Right renal cortex interstitium (tissue), 3 donors: ENCODE data around the gene KLHDC9. TPM values are rescaled to one million over a fixed set of nuclear protein-coding genes. Genes with fewer than 3 reads are reported as not detected.
"Not testable (repeated sequence)": the region's sequence is repeated elsewhere in the genome, so short reads cannot be mapped to it uniquely, and the experiment has no call there.

ENCODE experiments used
- DNase-seq, 3 donors: peaks; one replicate each; pipeline ENCODE4 v3.0.0-alpha.2; 2013; ENCODE audit warnings: low read depth in 3 of 3, low spot score in 2 of 3
- polyA plus RNA-seq, 3 donors: library from polyadenylated mRNA; unstranded; fragments of 120-200 nt; gene quantifications; one replicate each; pipeline ENCODE4 v1.2.1, GENCODE V29; 2013; ENCODE audit not compliant: insufficient read length in 3 of 3

The KLHDC9 gene
- polyA plus RNA-seq, 3 donors: 16.4 to 18.7 (median 17.6) TPM

DNA sequence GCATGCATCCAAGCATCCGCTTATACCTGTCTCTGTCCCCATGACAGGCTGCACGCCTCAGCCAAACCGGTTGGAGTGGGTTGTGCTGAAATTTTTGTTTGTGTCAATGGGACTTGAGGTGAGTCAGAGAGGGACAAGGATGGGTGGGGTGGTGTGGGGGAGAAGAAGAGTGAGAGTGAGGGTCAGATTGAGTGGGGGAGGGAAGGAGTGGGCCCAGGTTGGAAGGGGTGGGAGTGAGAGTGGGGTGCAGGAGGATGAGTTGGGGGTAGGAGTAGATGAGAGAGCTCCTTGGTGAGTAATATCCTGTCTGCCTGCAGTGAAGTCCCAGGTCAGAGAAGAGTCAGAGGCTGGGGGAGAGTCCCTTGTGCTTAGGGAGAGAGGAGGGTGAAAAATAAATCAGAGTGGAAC lies 5.5 kb upstream of the KLHDC9 start:
- DNase-seq: no peak

DNA sequence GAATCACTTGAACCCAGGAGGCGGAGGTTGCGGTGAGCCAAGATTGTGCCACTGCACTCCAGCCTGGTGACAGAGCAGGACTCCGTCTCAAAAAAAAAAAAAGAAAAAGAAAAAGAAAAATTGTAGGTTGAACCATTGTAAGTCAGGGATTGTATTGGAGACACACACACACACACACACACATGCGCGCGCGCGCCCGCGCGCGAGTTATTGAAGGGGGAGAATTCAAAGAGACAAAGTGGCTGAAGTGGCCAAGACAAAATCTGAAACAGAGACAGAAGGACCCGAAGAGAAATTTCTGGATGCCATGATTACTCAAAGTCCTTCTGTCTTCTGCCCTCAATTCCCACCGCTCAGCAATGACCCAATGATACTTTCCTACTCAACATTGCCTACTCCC lies 3.7 kb upstream of the KLHDC9 start:
- DNase-seq: no peak

DNA sequence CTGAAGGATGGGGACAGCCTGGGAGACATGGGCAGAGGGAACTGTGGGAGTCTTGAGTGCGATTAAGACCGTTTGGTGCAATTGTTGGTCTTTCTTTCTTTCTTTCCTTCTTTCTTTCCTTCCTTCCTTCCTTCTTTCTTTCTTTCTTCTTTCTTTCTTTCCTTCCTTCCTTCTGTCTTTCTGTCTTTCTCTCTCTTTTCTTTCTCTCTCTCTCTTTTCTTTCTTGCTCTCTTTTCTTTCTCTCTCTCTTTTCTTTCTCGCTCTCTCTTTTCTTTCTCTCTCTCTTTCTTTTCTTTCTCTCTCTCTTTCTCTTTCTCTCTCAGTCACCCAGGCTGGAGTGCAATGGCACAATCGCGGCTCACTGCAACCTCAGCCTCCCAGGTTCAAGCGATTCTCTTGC lies 2.9 kb upstream of the KLHDC9 start:
- DNase-seq: no peak

DNA sequence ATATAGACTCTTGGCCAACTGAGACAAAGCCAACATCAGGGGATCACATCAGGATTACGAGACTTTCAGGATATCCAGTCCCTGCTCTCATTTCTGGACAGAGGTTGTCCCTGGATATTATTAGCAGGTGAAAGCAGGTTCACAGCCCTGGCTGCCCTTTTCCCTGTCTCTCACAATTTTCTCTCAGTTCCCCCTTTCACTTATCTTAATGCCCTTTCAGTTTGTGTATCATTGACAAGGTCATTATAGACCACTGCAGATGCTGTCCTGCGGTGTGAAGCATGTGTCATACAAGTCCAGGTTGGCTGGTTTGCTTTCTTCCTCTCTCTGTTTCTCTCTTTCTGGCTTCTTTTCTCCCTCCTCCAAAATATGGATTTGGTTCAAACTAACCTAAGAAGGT lies 2.1 kb upstream of the KLHDC9 start:
- DNase-seq: no peak

DNA sequence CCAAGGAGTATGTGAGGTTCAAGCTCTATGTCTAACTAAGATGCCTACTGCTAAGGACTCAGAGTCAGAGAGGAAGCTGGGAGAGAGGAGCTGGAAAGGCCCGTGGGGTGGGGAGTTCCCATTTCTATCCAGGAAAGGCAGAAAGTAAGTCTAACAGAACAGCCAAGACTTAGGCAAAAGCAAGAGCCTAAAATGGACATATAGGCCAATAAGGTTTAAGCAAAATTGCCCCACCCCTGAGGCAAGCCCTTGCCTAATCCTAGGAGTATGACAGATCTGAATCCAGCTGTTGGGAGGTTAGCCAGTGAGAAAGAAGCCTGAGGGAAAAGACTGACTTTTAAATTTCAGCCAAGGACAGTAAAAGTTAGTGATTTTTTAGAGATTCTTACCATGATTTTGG lies 1.6 kb upstream of the KLHDC9 start:
- DNase-seq: no peak

DNA sequence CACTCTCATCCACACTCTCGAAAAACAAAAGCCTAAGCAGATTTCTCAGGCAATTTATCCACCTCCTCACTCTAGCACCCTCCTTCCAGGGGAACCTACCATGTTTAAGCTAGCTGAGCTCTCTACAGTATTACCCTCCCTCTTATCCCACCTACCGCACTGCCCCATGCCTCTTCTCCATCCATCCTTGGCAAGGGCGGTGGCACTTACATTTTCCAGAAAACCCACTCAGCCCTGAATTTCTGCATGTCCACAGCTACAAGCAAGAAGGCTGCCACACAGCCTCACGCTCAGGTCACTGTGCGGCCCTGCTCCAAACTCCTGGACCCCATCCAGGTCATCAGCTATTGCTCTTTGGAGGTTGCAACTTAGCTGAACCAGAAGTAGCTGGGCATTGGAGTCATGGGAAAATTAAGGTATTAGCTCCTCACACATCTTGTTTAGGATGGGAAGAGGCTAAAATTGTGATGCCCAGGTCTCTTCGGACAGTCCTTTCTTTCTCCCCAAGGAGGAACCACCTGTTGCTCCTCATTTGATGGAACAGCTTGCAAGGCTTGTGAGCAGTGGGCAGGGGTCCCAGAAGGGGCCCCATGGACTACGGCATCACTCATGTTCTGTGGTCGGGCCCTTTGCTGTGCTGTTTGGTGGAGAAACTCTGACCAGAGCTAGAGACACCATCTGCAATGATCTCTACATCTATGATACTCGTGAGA lies 1.1 kb downstream of the KLHDC9 start:
- DNase-seq: no peak

DNA sequence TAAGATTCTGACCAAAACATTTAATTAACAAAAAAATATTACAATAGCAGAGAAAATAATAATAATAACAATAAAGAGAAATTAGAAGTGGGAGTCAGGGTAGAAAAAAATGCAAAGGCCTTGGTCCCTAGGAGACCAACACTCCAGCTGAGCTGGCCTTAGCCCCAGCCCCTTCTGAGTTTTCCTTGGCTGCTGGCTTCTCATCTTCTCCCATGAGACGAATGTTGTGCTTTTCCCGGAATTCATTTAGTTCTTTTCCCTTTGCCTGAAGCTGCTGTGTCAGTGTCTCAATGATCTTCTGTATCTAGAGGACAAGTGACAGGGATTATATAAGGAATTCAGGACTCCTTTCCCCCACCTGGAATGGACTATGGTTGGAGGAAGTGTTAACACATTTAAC lies 2.4 kb downstream of the KLHDC9 start:
- no peak for DNase-seq

DNA sequence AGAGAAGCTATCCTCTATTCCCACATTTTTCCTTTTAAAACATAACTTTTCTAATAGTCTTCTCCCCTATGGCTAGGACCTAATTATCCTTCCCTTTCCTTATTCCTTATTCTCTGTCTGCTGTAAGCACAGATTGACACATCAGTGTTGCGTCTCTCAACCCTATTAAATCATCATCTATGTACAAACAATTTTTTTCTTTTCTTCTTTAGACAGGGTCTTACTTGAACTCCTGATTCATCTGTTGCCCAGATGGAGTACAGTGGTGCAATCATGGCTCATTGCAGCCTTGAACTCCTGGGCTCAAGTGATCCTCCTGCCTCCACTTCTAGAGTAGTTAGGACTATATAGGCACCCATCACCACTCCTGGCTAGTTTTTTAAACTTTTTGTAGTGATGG lies 8.3 kb downstream of the KLHDC9 start:
- DNase-seq: no peak

DNA sequence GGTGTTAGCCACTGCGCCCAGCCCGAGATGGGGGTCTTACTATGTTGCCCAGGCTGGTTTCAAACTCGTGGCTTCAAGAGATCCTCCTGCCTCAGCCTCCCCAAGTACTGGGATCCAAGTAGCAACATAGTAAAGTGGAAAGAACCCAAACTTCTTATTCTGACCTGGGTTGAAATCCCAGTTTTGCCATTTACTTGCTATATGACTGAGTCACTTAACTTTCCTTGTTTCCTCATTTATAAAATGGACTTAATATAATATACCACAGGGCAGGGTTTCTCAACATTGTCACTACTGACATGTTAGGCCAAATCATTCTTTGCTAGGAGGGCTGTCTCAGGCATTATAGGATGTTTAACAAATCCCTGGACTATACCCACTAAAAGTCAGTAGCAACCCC lies 13.0 kb downstream of the KLHDC9 start:
- DNase-seq: no peak

DNA sequence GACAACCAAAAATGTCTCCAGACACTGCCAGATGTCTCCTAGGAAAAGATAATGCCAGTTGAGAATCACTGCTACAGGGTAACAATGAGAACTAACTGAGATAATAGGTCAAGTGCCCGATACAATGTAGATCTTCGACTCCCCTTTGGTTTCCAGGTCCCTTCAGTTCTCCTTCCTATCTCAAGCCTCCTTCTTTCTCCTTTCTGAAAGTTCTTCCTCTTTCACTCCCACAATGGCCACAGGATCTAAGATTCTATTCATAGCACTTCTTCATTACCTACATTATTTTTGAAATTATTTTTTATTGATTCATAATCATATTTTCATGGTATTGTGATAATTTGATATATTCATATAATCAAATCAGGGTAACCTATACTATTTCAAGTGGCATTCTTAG lies 13.4 kb downstream of the KLHDC9 start:
- DNase-seq: no peak

DNA sequence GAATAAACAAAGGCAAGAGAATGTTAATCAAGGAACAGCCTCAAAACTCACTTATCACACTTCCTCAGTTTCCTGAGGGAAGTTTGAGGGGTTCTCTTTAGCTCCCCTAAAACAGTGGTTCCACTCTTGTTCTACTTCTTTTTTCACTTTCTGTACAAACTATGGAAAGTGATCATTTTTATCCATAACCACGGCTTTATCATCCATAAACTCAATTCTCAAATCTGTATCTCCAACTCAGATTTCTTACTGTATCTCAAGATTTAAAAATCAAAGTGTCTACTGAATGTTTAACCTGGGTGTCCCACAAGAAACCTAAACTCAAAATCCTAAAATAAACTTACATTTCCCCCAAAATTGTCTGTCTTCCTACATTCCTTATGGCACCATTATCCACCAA lies 15.8 kb downstream of the KLHDC9 start:
- DNase-seq: no peak

DNA sequence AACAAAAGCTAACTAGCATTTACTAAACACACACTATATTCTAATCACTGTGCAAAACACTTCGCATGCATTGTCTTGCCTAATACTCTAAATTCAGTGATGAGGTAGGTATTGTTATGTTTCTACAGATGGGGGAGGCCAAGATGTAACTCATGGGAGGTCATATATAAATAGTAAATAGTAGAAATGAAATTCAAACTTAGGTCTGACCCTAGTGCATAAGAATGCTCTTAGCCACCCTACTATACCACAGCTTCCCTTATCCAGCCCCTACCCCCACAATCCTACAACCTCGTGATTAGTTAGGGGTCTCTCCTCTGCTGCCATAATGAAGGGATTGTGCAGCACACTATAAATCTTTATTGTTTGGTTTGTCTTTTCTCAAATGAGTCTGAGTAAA lies 16.4 kb downstream of the KLHDC9 start:
- no peak for DNase-seq

DNA sequence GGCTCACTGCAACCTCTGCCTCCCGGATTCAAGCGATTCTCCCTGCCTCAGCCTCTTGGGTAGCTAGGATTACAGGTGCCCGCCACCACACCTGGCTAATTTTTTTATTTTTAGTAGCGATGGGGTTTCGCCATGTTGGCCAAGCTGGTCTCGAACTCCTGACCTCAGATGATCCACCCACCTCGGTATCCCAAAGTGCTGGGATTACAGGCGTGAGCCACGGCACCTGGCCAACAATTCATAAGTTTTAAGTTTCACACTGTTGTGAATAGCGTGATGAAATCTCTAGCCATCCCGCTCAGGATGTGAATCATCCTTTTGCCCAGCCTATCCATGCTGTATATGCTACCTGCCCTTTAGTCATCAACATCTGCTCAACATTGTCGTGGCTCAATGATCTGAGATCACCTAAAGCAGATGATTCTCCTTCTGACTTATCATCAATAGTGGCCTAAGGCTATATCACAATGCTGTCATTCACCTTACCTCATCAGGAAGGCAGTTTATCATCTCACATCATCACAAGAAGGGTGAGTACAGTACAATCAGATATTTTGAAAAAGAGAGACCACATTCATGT lies 17.1 kb downstream of the KLHDC9 start:
- DNase-seq: no peak

DNA sequence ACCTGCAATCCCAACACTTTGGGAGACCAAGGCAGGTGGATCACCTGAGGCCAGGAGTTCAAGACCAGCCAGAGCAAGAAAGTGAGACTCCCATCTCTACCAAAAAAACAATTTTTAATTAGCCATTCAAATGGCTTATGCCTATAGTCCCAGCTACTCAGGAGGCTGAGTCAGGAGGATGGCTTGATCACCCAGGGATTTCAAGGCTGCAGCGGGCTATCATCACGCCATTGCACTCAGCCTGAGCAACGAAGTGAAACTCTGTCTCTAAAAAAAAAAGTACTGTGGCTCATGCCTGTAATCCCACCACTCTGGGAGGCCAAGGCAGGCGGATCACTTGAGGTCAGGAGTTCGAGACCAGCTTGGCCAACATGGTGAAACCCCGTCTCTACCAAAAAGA lies 17.8 kb downstream of the KLHDC9 start:
- DNase-seq: not testable (repeated sequence)

DNA sequence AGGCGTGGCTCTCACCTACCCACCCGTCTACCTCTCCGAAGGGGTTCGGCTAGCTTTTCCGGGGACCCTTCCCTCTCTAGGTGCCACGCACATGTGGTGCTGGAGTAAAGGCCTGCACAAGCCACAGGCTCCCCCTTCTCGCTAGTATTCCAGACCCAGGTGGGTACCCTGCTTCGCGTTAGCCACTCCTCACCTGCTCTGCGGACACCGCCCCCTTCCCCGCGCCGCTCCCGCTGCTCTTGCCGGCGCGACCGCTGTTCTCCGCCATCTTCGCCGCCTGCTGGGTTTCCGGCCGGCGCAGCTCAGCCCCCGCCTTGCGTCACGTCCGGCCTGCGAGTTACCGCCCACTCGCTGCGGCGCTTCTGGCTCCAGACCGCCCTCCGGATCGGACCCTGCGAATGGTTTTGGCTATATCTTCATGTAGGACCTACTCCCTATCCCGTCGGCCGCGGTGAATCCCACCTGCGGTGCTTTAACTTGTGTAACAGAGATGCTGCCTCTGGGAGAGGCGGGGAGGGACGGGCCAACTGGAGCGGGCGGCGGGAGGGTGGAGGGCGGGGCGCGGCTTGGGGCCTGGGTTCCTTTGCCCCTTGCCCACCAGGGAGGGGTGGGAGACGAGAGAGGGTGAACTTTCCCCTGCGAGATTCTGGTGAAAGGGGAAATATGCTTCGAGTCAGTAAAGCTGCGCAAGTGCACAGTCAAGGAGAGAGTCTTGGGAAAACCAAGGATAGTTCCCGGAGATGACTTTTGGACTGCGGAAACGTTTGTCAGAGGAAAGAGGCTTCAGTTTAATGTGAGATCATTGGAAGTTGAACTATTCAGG lies 19.8 kb downstream of the KLHDC9 start, which contains the start of the genes NIT1 and PFDN2:
Gene NIT1 (plus strand): TSS at position 347 of the 823 bp plus-strand sequence. CDS start 72 bp downstream, at position 419.
Gene PFDN2 (minus strand): TSS at position 279 of the 823 bp plus-strand sequence. CDS start 11 bp downstream, at position 268.
- DNase-seq: peak; percentile 74 to 82 (median 78)

DNA sequence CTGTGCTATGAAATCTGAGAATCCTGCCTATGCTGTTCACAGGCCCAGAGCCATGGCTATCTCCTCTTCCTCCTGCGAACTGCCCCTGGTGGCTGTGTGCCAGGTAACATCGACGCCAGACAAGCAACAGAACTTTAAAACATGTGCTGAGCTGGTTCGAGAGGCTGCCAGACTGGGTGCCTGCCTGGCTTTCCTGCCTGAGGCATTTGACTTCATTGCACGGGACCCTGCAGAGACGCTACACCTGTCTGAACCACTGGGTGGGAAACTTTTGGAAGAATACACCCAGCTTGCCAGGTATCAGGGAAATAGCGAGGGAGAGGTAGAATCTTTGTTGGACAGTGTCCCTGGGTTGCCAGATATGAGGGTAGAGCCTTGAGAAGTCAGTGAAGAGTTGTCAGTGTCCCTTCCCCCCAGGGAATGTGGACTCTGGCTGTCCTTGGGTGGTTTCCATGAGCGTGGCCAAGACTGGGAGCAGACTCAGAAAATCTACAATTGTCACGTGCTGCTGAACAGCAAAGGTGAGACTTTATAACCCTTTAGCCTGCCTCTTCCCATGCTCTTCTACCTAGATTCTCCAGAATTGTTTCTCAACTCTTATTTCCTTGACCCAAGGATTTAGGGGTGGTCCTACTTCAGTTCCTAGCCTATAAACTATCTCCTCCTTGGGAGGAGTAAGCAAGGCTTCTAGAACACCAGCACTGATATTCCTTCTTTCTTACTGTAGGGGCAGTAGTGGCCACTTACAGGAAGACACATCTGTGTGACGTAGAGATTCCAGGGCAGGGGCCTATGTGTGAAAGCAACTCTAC lies 21.1 kb downstream of the KLHDC9 start:
- no peak for DNase-seq

DNA sequence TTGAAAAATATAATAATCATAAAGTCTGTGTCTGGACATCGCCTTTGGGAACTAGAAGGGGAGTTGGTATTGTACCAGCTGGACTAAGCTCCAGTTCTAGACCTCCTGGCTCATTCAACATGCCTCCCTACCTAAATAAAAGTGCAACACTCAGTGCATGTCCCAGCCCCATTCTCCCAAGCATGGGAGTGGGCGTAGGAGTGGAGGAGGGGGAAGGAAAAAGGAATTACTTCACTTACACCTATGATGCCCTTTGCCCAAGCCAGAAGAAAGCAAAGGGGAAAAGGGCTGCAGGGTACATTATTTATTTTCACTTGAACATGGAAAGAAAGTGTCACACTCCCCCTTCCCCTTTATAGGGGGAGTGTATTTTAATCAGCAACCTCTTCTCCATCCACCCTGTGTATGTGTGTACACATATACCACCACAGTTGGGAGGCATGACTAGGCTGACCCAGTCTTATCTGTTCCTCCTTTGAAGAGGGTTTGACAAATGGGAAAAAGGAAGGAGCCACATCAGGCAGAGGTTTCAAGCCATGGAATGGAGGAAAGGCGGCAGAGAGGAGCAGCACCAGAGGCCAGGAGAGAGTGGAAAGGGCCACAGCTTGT lies 23.0 kb downstream of the KLHDC9 start:
- DNase-seq: no peak

DNA sequence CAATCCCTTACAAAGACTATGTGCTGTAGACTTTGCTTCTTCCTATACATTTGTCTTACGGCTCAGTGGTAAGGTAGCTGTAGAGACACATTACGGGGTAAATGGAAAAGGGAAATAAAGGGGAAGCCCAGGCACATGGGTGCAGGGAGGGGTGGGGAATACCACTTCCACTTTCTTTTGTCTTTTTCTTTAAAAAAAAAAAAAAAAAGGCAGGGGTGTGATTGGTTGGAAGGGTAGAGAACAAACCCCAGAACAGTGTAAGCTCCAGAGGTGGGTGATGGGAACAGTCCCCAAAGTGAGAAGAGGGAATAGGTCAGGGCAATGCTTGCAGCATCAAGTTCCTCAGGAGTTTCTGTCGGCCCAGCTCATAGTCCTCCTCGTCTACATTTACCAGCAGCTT lies 23.7 kb downstream of the KLHDC9 start:
- no peak for DNase-seq

DNA sequence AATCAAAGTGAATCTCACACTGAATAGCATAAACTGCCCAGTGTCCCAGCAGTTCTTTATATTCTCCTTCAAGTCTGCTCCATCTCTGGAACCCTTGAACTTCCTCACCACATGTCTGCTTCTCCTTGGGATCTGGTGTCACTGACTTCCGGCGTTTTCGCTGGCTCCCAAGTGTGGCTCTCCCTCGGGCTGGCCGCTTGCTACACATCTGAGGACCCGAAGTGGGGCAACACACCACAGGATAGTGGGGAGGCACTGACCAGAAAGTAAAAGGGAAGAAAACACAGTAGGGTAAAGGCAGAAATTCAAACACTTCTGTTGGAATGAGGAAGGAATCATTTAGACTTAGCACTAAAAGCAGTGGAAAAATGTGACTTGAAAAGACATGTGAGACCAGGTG lies 24.8 kb downstream of the KLHDC9 start:
- no peak for DNase-seq

DNA sequence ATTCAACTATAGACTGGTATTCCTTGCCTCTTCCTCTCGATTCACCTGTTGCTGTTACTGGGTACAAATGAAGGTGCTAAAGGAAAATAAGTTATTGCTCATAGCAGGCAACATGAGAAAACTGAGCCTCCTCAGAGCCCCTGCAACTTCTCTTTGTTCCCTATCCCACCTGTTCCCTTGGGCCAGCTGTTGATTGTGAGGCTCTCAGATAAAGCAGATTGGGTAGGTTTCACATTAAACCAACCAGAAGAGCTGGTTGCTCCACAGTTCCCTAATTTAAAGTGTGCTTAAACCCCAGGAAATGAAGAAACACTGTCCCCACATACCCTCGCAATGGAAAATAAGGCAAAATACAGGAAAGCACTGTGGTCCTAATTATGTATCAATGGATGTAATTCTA lies 29.5 kb downstream of the KLHDC9 start:
- DNase-seq: no peak
